Kidney (tissue), 14 donors: ENCODE results near the gene LARGE1. TPM values are rescaled to one million over a fixed set of nuclear protein-coding genes. Genes with fewer than 3 reads are reported as not detected.

Experiments
- DNase-seq, 5 donors: peaks; one replicate each; pipeline ENCODE4 v3.0.0-alpha.2; 2013 to 2020
- FAIRE-seq: peaks from 2 replicates; lab custom pipeline; 2012; peaks lifted over from hg19 to GRCh38; lab: Jason Lieb, UNC
- H3K27ac ChIP-seq, 2 donors: one replicate each; pipeline ENCODE4 v1.7.0; 2013; ENCODE audit warnings: low read depth in 2 of 2, low read length in 2 of 2, inconsistent platforms in 1 of 2
- H3K27me3 ChIP-seq: one replicate; pipeline ENCODE4 v1.7.1; 2013; ENCODE audit warnings: low read length, inconsistent platforms; ENCODE audit not compliant: control insufficient read depth, insufficient read depth
- H3K36me3 ChIP-seq, 3 donors: one replicate each; pipeline versions ENCODE4 v1.7.0 to v1.7.1; 2013; ENCODE audit warnings: low read length in 3 of 3, control low read depth in 1 of 3, inconsistent platforms in 1 of 3; ENCODE audit not compliant: insufficient read depth in 3 of 3, control insufficient read depth in 2 of 3
- H3K4me1 ChIP-seq, 3 donors: one replicate each; pipeline versions ENCODE4 v1.7.0 to v1.7.1; 2013; ENCODE audit warnings: low read length in 3 of 3, inconsistent platforms in 1 of 3, low read depth in 1 of 3; ENCODE audit not compliant: control insufficient read depth in 2 of 3, insufficient read depth in 2 of 3
- H3K4me3 ChIP-seq, 3 donors: one replicate each; pipeline versions ENCODE4 v1.7.0 to v1.8.1; 2013; ENCODE audit warnings: low read length in 3 of 3, control low read depth in 1 of 3, inconsistent platforms in 1 of 3
- H3K9ac ChIP-seq, 3 donors: one replicate each; pipeline versions ENCODE4 v1.7.0 to v1.7.1; 2013; ENCODE audit warnings: low read length in 3 of 3, control low read depth in 1 of 3, inconsistent platforms in 1 of 3
- H3K9me3 ChIP-seq, 3 donors: one replicate each; pipeline versions ENCODE4 v1.7.0 to v1.7.1; 2013; ENCODE audit warnings: low read length in 3 of 3, control low read depth in 1 of 3, inconsistent platforms in 1 of 3; ENCODE audit not compliant: control insufficient read depth in 2 of 3, insufficient read depth in 1 of 3
- intact Hi-C: fragments of 100-400 bp; cut with DNase I; formaldehyde crosslinking; loops from one replicate; pipeline ENCODE4 v1.11.1; 2022
- polyA plus RNA-seq: library from polyadenylated mRNA; stranded (reverse); fragments of 350-450 nt; fragmentation: Illumina TruSeq; extraction: RNeasy Lipid Tissue Mini Kit (QIAGEN cat#74804); gene quantifications from one replicate; pipeline ENCODE4 v1.2.3, GENCODE V29; 2014; ENCODE audit warnings: low read depth, low replicate concordance; ENCODE audit not compliant: insufficient read depth
- total RNA-seq: library from RNA; stranded (reverse); fragmentation: NEBNext Ultra II Directional; extraction: Animal tissue kit (Norgen Biotek cat#: 25700); gene quantifications from one replicate; pipeline ENCODE4 v1.2.1, GENCODE V29; 2021
- TF ChIP-seq, protein P1 (sequence below): IDR thresholded peaks from 3 replicates; pipeline ENCODE4 v1.5.1; 2012; ENCODE audit warnings: mild to moderate bottlenecking, moderate library complexity, borderline replicate concordance; ENCODE audit not compliant: insufficient read depth; ENCODE audit errors: extremely low read depth
- donor health status: control.
- donor health status: control.
- donor health status: control.
- donor health status: control.
- donor health status: control.
- donor health status: DM: yes; HTN: yes; CAD: no.
- donor health status: Normal renal cell carcinoma (clear cell type).

LARGE1 gene
- total and polyA plus RNA-seq, 2 donors from 2014 or later: 5.0 to 22.9 TPM

- intact Hi-C loops: no loop called here
- no peak for FAIRE-seq
Observed at GRCh38 chr22:33832558-33833151, 87.6 kb downstream of the LARGE1 start.

DNA sequence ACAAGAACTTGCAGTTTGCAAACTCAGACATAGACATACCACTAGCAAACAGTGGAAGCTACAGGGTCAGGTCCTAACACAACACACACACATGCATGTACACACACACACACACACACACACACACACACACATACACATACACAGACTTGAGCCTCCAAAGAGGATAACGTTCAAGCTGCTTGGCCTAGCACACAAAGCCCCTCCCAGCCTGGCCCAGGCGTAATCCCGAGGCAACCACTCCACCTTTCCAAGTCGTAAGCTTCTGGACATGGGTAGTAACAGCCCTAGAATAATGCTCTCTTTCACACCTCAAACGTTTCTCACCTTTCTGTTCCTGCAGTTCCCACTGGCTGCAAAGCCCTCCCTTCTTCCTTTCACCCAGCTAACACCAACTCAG is 88.6 kb downstream of the LARGE1 start:
- H3K36me3 ChIP-seq: no peaks in the 10 kb centered on the region
- no peak for DNase-seq
- H3K4me3 ChIP-seq: no peak overlapping the region
- H3K27me3 ChIP-seq: no peaks in the 10 kb centered on the region
- TF ChIP-seq, protein P1, sequence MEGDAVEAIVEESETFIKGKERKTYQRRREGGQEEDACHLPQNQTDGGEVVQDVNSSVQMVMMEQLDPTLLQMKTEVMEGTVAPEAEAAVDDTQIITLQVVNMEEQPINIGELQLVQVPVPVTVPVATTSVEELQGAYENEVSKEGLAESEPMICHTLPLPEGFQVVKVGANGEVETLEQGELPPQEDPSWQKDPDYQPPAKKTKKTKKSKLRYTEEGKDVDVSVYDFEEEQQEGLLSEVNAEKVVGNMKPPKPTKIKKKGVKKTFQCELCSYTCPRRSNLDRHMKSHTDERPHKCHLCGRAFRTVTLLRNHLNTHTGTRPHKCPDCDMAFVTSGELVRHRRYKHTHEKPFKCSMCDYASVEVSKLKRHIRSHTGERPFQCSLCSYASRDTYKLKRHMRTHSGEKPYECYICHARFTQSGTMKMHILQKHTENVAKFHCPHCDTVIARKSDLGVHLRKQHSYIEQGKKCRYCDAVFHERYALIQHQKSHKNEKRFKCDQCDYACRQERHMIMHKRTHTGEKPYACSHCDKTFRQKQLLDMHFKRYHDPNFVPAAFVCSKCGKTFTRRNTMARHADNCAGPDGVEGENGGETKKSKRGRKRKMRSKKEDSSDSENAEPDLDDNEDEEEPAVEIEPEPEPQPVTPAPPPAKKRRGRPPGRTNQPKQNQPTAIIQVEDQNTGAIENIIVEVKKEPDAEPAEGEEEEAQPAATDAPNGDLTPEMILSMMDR: no peak
- no peaks in the 10 kb centered on the region for H3K9me3 ChIP-seq
- no peak overlapping the region for H3K27ac ChIP-seq
- FAIRE-seq: no peak
- intact Hi-C loops: no loop called here
- no peaks in the 10 kb centered on the region for H3K4me1 ChIP-seq
- no peak overlapping the region for H3K9ac ChIP-seq

More at GRCh38 chr22:33832558-33833151, 87.6 kb downstream of the LARGE1 start:
- H3K4me1 ChIP-seq: no peaks in the 10 kb centered on the region
- TF ChIP-seq, protein P1: no peak
- H3K4me3 ChIP-seq: no peak overlapping the region
- DNase-seq: no peak
- no peaks in the 10 kb centered on the region for H3K9me3 ChIP-seq
- H3K36me3 ChIP-seq: no peaks in the 10 kb centered on the region
- H3K27me3 ChIP-seq: no peaks in the 10 kb centered on the region
- H3K9ac ChIP-seq: no peak overlapping the region
- H3K27ac ChIP-seq: no peak overlapping the region

DNA sequence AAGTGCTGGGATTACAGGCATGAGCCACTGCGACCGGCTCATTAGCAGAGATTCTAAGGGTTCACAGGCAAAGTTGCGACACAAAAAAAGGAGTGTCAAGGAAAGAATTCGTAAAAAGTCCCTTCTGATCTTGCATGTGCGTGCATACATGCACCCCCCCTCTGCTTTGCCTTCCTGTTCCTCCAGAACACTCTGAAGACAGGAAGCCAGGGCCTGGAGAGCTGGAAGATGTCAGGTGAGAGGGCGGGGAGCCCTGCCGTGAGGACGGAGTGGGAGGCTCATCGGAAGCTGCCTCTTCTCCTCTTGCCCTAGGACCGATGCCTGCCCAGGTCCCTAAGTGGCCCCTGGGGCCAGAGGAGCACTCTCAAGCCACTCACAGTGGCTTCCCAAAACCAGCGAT is 89.1 kb downstream of the LARGE1 start:
- Histone ChIP-seq H3K4me3 (no peak overlapping the region), H3K9me3 (no peaks in the 10 kb centered on the region), H3K36me3 (no peaks in the 10 kb centered on the region), H3K27ac (no peak overlapping the region), H3K27me3 (no peaks in the 10 kb centered on the region), H3K9ac (no peak overlapping the region), H3K4me1 (no peaks in the 10 kb centered on the region)
- FAIRE-seq: no peak
- intact Hi-C loops: no loop called here
- no peak for DNase-seq
- TF ChIP-seq, protein P1: no peak
